ENCODE data around the gene RNASE8. TPM values are rescaled to one million over a fixed set of nuclear protein-coding genes. Genes with fewer than 3 reads are reported as not detected.

Gene RNASE8
- total RNA-seq, 4 donors from 2014 or later: not detected

DNA sequence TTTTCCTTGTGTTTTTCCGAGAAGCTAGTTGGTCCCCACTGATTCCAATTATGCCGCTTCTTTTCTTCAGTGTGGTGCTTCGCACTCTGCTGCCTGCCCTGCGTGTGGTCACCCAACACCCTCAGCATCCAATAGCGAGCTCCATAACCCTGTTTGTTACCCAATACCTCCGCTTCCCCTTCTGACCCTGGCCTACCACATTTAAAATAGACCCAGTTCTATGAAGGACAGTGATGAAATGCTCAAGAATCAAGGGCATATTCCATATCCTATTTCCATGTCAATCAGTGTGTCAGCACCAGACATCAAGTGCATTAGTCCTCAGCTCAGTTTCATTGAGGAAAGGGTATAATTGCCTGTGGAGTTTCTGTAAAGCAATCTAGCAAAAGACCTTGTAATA, 42.3 kb upstream of the RNASE8 start:
- in situ Hi-C loops (cut with MboI; ENCODE audit: low sequenced_read_pairs in 4 of 4) (loop anchor here (10.0 kb wide), 2 partner anchors 79 to 89 kb away; partner anchors contain the start of genes TMEM253 (in 2 of the 4) and ZNF219 (in 2 of the 4)), intact Hi-C loops (cut with DNase I; ENCODE audit: low total_unique reads) (no loop called here)
- Histone ChIP-seq H3K27me3 (no peaks in the 10 kb centered on the region), H3K9me3 (no peaks in the 10 kb centered on the region), H3K4me1 (peaks cover 54 to 62% of the 10 kb centered on the region in 2 donors), H3K4me3 (no peak overlapping the region), H3K27ac (peak overlapping the region; percentile 97 to 100 (median 100)), H3K36me3 (peaks cover 0 to 42% of the 10 kb centered on the region in 2 donors)
- TF ChIP-seq POLR2A (IDR thresholded peaks at IDR 0.05): peak in 1 of 2 donors; percentile 44
- TF ChIP-seq, protein P1, sequence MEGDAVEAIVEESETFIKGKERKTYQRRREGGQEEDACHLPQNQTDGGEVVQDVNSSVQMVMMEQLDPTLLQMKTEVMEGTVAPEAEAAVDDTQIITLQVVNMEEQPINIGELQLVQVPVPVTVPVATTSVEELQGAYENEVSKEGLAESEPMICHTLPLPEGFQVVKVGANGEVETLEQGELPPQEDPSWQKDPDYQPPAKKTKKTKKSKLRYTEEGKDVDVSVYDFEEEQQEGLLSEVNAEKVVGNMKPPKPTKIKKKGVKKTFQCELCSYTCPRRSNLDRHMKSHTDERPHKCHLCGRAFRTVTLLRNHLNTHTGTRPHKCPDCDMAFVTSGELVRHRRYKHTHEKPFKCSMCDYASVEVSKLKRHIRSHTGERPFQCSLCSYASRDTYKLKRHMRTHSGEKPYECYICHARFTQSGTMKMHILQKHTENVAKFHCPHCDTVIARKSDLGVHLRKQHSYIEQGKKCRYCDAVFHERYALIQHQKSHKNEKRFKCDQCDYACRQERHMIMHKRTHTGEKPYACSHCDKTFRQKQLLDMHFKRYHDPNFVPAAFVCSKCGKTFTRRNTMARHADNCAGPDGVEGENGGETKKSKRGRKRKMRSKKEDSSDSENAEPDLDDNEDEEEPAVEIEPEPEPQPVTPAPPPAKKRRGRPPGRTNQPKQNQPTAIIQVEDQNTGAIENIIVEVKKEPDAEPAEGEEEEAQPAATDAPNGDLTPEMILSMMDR (IDR thresholded peaks at IDR 0.05 in 4 of 5, conservative IDR thresholded peaks at IDR 0.05 in 1 of 5): no peak
- DNase-seq: peak in 1 of 2 donors; percentile 84
- peak; percentile 87 to 91 for ATAC-seq

DNA sequence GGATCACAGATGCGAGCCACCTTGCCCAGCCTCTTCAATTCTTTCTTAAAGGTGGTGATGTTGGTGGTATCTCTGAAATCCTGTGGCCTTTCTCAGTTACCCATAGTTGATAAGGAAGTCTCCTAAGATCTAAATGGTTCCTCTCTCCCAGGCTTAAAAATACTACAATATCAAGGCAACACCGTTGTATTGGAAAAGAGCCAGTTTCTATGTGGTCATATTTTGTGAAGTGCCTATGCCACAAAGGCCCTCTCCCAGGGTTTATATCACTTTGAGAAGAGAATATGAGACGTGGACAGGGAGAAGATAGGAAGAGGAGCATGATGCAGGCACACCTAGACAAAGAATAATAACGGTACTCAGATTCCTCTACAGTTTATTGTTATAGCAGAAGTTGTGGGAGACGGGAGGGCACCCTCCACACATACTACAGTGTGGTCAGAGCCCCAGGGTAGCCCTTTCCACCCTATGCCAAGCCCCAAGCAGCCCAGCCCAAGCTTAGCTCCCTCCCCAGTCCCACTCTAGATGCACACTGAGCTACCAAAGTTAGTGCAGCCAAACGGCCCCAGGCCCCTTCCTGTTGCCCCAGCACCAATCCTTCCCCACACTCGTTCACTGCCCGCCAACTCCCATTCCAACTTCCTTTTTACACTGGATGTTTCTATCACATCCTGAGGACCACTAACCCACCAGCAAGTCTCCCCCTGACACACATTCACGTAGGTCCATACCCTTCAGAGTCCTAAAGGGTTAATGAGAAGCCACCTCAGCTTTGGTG, 41.0 kb upstream of the RNASE8 start:
- peak overlapping the region; percentile 97 to 100 (median 100) for H3K27ac ChIP-seq
- no peak for ATAC-seq
- intact Hi-C loops (cut with DNase I; ENCODE audit: low total_unique reads): no loop called here
- no peaks in the 10 kb centered on the region for H3K9me3 ChIP-seq
- no peaks in the 10 kb centered on the region for H3K27me3 ChIP-seq
- TF ChIP-seq, protein P1 (IDR thresholded peaks at IDR 0.05 in 4 of 5, conservative IDR thresholded peaks at IDR 0.05 in 1 of 5): no peak
- no peak for TF ChIP-seq POLR2A (IDR thresholded peaks at IDR 0.05)
- peaks cover 0 to 55% of the 10 kb centered on the region in 2 donors for H3K36me3 ChIP-seq
- peaks cover 60 to 75% of the 10 kb centered on the region in 2 donors for H3K4me1 ChIP-seq
- in situ Hi-C loops (cut with MboI; ENCODE audit: low sequenced_read_pairs in 4 of 4): loop anchor here (10.0 kb wide), 2 partner anchors 78 to 88 kb away; partner anchors contain the start of genes TMEM253 (in 2 of the 4) and ZNF219 (in 2 of the 4)
- H3K4me3 ChIP-seq: no peak overlapping the region
- no peak for DNase-seq

DNA sequence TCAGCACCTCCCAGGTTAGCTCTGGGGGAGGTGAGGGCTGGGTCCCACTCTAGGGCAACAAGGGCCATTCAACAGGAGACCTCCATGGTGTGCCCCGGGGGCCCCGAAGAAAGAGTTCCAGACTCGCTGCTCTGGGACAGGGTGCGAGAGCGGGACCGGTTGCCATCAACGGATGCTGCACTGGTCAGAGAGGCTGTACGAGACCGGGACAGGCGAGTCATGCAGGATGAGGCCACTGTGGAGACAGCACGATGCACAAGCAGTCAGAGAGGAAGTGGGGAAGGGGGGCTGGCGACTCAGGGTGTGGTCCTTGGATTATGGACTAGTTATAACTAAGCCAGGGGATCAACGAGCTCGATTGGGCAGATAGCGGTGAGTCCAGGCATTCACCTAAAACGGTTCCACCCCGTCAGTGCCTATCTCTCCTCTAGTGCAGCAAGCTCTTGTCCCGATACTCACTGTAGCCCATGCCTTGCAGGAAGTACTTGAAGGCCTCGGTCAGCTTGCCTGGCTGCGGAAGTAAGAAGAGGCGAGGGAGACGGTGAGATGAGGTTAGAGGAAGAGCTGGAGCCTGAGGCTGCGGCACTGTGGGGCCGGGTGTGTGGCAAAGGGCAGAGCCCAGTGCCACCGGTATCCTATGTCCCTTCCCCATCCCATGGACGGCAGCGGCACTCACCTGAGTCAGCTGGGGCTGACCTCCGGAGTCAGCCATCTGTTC, 39.9 kb upstream of the RNASE8 start:
- ATAC-seq (no peak), DNase-seq (no peak)
- H3K4me3 ChIP-seq: no peak overlapping the region
- no peak for TF ChIP-seq POLR2A (IDR thresholded peaks at IDR 0.05)
- TF ChIP-seq, protein P1 (IDR thresholded peaks at IDR 0.05 in 4 of 5, conservative IDR thresholded peaks at IDR 0.05 in 1 of 5): no peak
- no peaks in the 10 kb centered on the region for H3K9me3 ChIP-seq
- intact Hi-C loops (cut with DNase I; ENCODE audit: low total_unique reads) (no loop called here), in situ Hi-C loops (cut with MboI; ENCODE audit: low sequenced_read_pairs in 4 of 4) (loop anchor here (10.0 kb wide), 2 partner anchors 77 to 87 kb away; partner anchors contain the start of genes TMEM253 (in 2 of the 4) and ZNF219 (in 2 of the 4))
- no peaks in the 10 kb centered on the region for H3K27me3 ChIP-seq
- peaks cover 70 to 86% of the 10 kb centered on the region in 2 donors for H3K4me1 ChIP-seq
- H3K27ac ChIP-seq: peak overlapping the region; percentile 97 to 100 (median 100)
- peaks cover 0 to 66% of the 10 kb centered on the region in 2 donors for H3K36me3 ChIP-seq

DNA sequence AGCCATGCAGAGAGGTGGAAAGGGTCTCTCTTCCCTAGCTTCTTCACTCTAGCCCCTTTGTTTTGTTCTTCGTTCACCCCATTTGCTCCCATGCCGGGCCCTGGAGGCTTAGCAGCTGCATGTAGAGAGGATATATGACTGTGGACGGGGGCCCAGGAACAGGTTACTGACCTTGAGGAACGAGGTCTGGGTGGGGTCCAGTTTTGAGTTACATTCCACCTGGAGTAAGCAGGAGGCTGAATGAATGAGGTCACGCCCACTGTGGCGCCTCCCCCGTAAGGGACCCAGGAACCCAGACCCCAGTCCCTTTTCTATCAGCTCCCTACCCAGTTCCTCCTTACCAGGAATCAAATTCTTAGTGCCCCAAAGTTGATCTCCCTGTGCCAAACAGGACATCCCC, 39.3 kb upstream of the RNASE8 start:
- no peak overlapping the region for H3K4me3 ChIP-seq
- peaks cover 76 to 92% of the 10 kb centered on the region in 2 donors for H3K4me1 ChIP-seq
- peak overlapping the region; percentile 97 to 100 (median 100) for H3K27ac ChIP-seq

More for the DNA sequence above, 39.3 kb upstream of the RNASE8 start:
- DNase-seq (peak in 1 of 2 donors; percentile 50), ATAC-seq (no peak)
- TF ChIP-seq POLR2A (IDR thresholded peaks at IDR 0.05): no peak
- TF ChIP-seq, protein P1 (IDR thresholded peaks at IDR 0.05 in 4 of 5, conservative IDR thresholded peaks at IDR 0.05 in 1 of 5): no peak
- intact Hi-C loops (cut with DNase I; ENCODE audit: low total_unique reads): no loop called here
- Histone ChIP-seq H3K36me3 (peaks cover 0 to 72% of the 10 kb centered on the region in 2 donors), H3K27me3 (no peaks in the 10 kb centered on the region), H3K9me3 (no peaks in the 10 kb centered on the region)
- in situ Hi-C loops (cut with MboI; ENCODE audit: low sequenced_read_pairs in 4 of 4): loop anchor here (10.0 kb wide), 2 partner anchors 77 to 87 kb away; partner anchors contain the start of genes TMEM253 (in 2 of the 4) and ZNF219 (in 2 of the 4)
